ENCODE results near the gene CEACAM3.

CEACAM3 gene

GRCh38 chr19:41801792-41802211, 5.4 kb downstream of the CEACAM3 start:
- H3K27ac ChIP-seq (ENCODE audit: low read depth, low read length): no peak overlapping the region
- H2AFZ ChIP-seq (ENCODE audit: low read depth, low read length, severe bottlenecking): no peak overlapping the region
- TF ChIP-seq CTCF (IDR thresholded peaks at IDR 0.05; ENCODE audit: insufficient read depth, low read length, poor library complexity, severe bottlenecking) (no peak), EZH2phosphoT487 (conservative IDR thresholded peaks at IDR 0.05; ENCODE audit: low read length) (no peak)

GRCh38 chr19:41802770-41803169, 6.4 kb downstream of the CEACAM3 start:
- no peak overlapping the region for H3K27ac ChIP-seq (ENCODE audit: low read depth, low read length)
- TF ChIP-seq CTCF (IDR thresholded peaks at IDR 0.05; ENCODE audit: insufficient read depth, low read length, poor library complexity, severe bottlenecking) (no peak), EZH2phosphoT487 (conservative IDR thresholded peaks at IDR 0.05; ENCODE audit: low read length) (no peak)
- no peaks in the 10 kb centered on the region for H3F3A ChIP-seq (ENCODE audit: insufficient read depth)
- H3K36me3 ChIP-seq (ENCODE audit: low read length): no peaks in the 10 kb centered on the region
- no peaks in the 10 kb centered on the region for H3K27me3 ChIP-seq (ENCODE audit: low read length)
- no peaks in the 10 kb centered on the region for H3K9me3 ChIP-seq (ENCODE audit: insufficient read depth, low read length)
- no peaks in the 10 kb centered on the region for H3K79me2 ChIP-seq (ENCODE audit: insufficient read depth, low read length)
- no peak overlapping the region for H3K4me2 ChIP-seq (ENCODE audit: low read depth, low read length, poor library complexity, severe bottlenecking)
- no peak overlapping the region for H2AFZ ChIP-seq (ENCODE audit: low read depth, low read length, severe bottlenecking)
- no peak overlapping the region for H3K9ac ChIP-seq (ENCODE audit: low read length)
- H4K20me1 ChIP-seq (ENCODE audit: low read depth, low read length): no peaks in the 10 kb centered on the region
- no peaks in the 10 kb centered on the region for H3K9me2 ChIP-seq (replicated peaks; ENCODE audit: insufficient read depth, low read length)
- H3K4me3 ChIP-seq (ENCODE audit: insufficient read depth, low read length, poor library complexity, severe bottlenecking): no peak overlapping the region

More at GRCh38 chr19:41801792-41802211, 5.4 kb downstream of the CEACAM3 start:
- Histone ChIP-seq H3K27me3 (ENCODE audit: low read length) (no peaks in the 10 kb centered on the region), H3F3A (ENCODE audit: insufficient read depth) (no peaks in the 10 kb centered on the region), H3K9me3 (ENCODE audit: insufficient read depth, low read length) (no peaks in the 10 kb centered on the region), H3K36me3 (ENCODE audit: low read length) (no peaks in the 10 kb centered on the region), H3K4me3 (ENCODE audit: insufficient read depth, low read length, poor library complexity, severe bottlenecking) (no peak overlapping the region), H3K9me2 (replicated peaks; ENCODE audit: insufficient read depth, low read length) (no peaks in the 10 kb centered on the region), H3K79me2 (ENCODE audit: insufficient read depth, low read length) (no peaks in the 10 kb centered on the region), H4K20me1 (ENCODE audit: low read depth, low read length) (no peaks in the 10 kb centered on the region), H3K4me2 (ENCODE audit: low read depth, low read length, poor library complexity, severe bottlenecking) (no peak overlapping the region), H3K9ac (ENCODE audit: low read length) (no peak overlapping the region)

GRCh38 chr19:41804336-41804735, 7.9 kb downstream of the CEACAM3 start:
- Histone ChIP-seq H3K4me2 (ENCODE audit: low read depth, low read length, poor library complexity, severe bottlenecking) (no peak overlapping the region), H3K27ac (ENCODE audit: low read depth, low read length) (no peak overlapping the region), H4K20me1 (ENCODE audit: low read depth, low read length) (no peaks in the 10 kb centered on the region), H3K9me2 (replicated peaks; ENCODE audit: insufficient read depth, low read length) (no peaks in the 10 kb centered on the region), H2AFZ (ENCODE audit: low read depth, low read length, severe bottlenecking) (no peak overlapping the region), H3K4me3 (ENCODE audit: insufficient read depth, low read length, poor library complexity, severe bottlenecking) (no peak overlapping the region), H3F3A (ENCODE audit: insufficient read depth) (no peaks in the 10 kb centered on the region), H3K79me2 (ENCODE audit: insufficient read depth, low read length) (no peaks in the 10 kb centered on the region), H3K9me3 (ENCODE audit: insufficient read depth, low read length) (no peaks in the 10 kb centered on the region), H3K9ac (ENCODE audit: low read length) (no peak overlapping the region), H3K27me3 (ENCODE audit: low read length) (no peaks in the 10 kb centered on the region), H3K36me3 (ENCODE audit: low read length) (no peaks in the 10 kb centered on the region)
- TF ChIP-seq EZH2phosphoT487 (conservative IDR thresholded peaks at IDR 0.05; ENCODE audit: low read length) (no peak), CTCF (IDR thresholded peaks at IDR 0.05; ENCODE audit: insufficient read depth, low read length, poor library complexity, severe bottlenecking) (no peak)

Data from SU-DHL-6 (cell line).